ENCODE results near the gene IGF2BP2.

IGF2BP2 gene

DNA sequence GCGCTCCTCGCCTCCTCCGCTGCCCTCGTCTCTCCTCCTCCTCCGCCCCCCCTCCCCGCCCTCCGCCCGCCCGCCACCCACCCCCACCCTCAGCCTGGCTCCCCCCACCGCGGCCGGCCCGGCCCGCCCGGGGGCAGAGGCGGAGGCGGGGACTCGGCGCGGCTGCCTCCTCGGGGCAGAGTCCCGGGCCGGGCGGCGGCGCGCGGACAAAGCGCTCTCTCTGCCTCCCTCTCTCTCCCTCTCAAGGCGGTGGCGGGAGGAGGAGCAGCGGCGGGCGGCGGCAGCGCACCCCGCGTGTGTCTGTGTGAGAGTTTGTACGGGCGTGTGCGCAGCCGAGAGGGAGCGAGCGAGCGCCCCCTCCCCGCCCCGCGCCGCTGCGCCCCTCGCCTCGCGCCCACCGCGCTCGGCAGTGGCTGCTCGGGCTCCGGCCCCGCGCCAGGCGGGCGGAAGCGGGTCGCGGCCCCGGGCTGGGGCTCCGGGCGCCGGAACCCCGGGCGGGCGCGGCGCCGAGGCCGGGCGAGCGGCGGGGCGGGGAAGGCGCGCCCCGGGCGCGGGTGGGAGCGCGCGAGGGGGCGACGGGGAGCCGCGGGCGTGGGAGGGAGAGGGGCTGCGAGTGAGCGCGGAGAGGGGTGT, at the start of gene IGF2BP2:
IGF2BP2 (minus strand) TSS at position 37 of the 633 bp plus-strand sequence. CDS start 82 bp downstream, outside the sequence.
- TF ChIP-seq, protein P1, sequence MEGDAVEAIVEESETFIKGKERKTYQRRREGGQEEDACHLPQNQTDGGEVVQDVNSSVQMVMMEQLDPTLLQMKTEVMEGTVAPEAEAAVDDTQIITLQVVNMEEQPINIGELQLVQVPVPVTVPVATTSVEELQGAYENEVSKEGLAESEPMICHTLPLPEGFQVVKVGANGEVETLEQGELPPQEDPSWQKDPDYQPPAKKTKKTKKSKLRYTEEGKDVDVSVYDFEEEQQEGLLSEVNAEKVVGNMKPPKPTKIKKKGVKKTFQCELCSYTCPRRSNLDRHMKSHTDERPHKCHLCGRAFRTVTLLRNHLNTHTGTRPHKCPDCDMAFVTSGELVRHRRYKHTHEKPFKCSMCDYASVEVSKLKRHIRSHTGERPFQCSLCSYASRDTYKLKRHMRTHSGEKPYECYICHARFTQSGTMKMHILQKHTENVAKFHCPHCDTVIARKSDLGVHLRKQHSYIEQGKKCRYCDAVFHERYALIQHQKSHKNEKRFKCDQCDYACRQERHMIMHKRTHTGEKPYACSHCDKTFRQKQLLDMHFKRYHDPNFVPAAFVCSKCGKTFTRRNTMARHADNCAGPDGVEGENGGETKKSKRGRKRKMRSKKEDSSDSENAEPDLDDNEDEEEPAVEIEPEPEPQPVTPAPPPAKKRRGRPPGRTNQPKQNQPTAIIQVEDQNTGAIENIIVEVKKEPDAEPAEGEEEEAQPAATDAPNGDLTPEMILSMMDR (IDR thresholded peaks at IDR 0.05): 0 out of 2 replicates have a peak, but pooled peaks have one; percentile 21

DNA sequence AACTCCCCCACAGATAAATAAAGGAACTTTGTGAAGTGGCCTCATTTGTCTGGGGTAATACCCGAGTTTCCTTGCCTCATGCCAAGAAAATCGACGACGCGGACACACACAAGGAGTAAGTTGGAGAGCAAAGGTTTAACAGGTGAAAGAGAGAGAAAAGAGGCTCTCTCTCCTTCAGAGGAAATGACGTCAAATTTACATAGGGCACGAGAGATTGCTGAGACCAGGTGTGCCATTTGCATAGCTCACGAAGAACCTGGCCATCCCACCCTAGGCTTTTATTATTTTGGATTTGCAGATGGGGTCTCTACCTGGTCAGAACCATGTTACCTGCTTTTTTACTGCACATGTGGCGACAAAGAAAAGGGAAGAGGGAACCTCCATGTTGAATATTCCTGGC, 49.3 kb upstream of the IGF2BP2 start:
- TF ChIP-seq, protein P1 (IDR thresholded peaks at IDR 0.05): no peak

DNA sequence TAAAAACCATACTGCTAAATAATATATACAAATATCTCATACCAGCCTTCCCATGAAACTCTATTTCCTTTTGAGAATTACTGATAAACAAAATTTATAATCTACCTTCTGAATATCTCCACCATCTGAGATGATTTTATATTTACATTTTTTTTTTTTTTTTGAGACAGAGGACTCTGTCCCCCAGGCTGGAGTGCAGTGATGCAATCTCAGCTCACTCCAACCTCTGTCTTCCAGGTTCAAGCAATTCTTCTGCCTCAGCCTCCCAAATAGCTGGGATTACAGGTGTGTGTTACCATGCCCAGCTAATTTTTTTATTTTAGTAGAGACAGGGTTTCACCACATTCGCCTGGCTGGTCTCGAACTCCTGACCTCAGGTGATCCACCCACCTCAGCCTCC, 42.8 kb upstream of the IGF2BP2 start:
- TF ChIP-seq, protein P1 (IDR thresholded peaks at IDR 0.05): no peak

DNA sequence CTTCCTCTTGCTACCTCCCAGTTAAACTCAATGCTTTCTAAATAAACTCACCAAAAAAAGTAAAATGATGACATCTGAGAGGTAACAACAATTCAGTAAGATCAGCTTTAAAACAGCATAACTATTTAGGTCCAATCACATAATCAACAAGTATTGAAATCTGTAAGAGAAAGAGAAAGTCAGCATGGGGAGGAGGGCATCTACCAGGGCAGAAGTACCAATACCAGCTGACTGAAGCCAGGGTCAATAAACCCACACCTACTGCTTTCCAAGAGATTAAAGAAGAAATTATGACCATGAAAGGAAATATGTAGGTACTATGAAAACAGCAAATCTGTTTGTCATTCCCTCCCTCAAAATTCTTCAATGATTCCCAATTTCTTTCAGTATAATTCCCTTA, 42.2 kb upstream of the IGF2BP2 start:
- TF ChIP-seq, protein P1 (IDR thresholded peaks at IDR 0.05): no peak

DNA sequence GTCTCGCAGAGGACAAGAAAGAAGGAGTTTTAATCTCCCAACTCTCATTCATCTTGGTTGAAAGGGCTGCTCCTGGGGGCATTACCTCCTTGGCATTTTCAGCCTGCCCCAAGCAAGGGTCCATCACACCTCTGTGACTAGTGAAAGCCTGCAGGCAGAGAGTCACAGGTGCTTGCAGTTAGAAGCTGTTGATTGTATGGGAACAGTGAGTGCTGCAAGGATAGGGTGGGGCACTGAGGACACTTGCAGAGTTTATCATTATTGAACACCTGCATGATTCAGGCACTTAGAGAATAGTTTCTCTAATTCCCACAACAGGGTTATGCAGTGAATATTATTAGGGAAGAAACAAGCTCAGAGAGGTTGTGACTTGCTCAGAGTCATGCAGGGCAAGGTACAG, 41.7 kb upstream of the IGF2BP2 start:
- TF ChIP-seq, protein P1 (IDR thresholded peaks at IDR 0.05): no peak

DNA sequence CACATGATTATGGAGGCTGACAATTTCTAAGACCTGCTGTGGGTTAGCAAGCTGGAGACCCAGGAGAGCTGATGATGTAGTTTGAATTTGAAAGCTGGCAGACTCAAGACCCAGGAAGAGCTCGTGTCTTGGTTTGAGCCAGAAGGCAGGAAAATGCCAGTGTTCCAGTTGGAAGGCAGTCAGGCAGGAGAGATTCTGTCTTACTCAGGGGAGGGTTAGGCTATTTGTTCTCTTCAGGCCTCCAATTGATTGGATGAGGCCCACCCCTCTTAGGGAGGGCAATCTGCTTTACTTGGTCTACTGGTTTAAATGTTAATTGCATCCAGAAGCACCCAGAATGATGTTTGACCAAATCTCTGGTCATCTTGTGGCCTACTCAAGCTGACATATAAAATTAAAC, 40.4 kb upstream of the IGF2BP2 start:
- TF ChIP-seq, protein P1 (IDR thresholded peaks at IDR 0.05): no peak

DNA sequence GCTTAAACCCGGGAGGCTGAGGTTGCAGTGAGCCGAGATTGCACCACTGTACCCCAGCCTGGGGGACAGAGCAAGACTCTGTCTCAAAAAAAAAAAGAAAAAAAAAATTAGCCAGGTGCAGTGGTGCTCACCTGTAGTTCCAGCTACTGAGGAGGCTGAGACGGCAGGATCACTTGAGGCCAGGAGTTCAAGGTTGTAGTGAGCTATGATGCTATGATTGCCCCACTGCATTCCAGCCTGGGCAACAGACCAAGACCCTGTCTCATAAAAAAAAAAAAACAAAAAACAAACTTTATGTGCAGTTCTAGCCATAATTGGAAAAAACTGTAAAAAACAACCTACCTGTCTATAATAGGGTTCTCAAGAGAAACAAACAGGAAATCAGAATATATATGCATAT, 39.9 kb upstream of the IGF2BP2 start:
- TF ChIP-seq, protein P1 (IDR thresholded peaks at IDR 0.05): no peak

DNA sequence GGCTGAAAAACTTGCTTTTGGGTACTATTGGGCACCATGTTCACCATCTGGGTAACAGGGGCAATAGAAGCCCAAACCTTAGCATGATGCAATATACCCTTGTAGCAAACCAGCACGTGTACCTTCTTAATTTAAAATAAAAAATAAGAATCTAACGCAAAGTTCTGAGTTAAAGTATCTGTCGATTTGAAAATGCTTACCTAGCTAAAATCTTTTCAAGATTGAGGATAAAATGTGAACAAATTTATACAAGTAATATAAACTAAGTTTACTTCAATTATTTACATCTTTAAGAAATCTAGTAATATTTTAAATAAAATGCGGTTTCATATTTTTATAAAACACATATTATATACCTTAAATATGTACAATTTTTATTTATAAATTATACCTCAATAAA, 38.1 kb upstream of the IGF2BP2 start:
- TF ChIP-seq, protein P1 (IDR thresholded peaks at IDR 0.05): no peak
